GM23338 (cell line): ENCODE data around the gene RNASET2.

ENCODE experiments used
- CREB1 ChIP-seq: fragments of 250-450 bp; sonication (Bioruptor Pico); IDR thresholded peaks from 2 replicates; pipeline ENCODE4 v1.5.0; 2020; ENCODE audit warnings: low read depth, mild to moderate bottlenecking, moderate library complexity
- CTCF ChIP-seq, 2 experiments: fragments of 200-600 bp in 1 of 2; sonication (generic) in 1 of 2; conservative IDR thresholded peaks; 2 replicates each; pipeline versions ENCODE4 v1.5.1 to v1.6.1; 2016 to 2017; ENCODE audit warnings: antibody characterized with exemption in 2 of 2, low read depth in 2 of 2, mild to moderate bottlenecking in 2 of 2, moderate library complexity in 1 of 2
- EZH2 ChIP-seq: fragments of 200-600 bp; sonication (generic); IDR thresholded peaks from one replicate; pipeline ENCODE4 v1.8.0; 2017; ENCODE audit warnings: antibody characterized with exemption, mild to moderate bottlenecking, low read depth; ENCODE audit not compliant: unreplicated experiment
- EZH2phosphoT487 ChIP-seq: fragments of 200-600 bp; sonication (generic); IDR thresholded peaks from one replicate; pipeline ENCODE4 v1.8.1; 2018; ENCODE audit warnings: antibody characterized with exemption; ENCODE audit not compliant: unreplicated experiment
- JUNB ChIP-seq: IDR thresholded peaks from one replicate; pipeline ENCODE4 v1.6.1; 2016; ENCODE audit warnings: antibody characterized with exemption; ENCODE audit not compliant: unreplicated experiment
- NANOG ChIP-seq: IDR thresholded peaks from 2 replicates; pipeline ENCODE4 v1.6.1; 2016; ENCODE audit warnings: antibody characterized with exemption, borderline replicate concordance
- POLR2AphosphoS5 ChIP-seq: IDR thresholded peaks from 2 replicates; pipeline ENCODE4 v1.6.1; 2016; ENCODE audit warnings: antibody characterized with exemption, low read depth
- REST ChIP-seq: IDR thresholded peaks from one replicate; pipeline ENCODE4 v1.6.1; 2018; ENCODE audit warnings: antibody characterized with exemption; ENCODE audit not compliant: unreplicated experiment
- STAT1 ChIP-seq: IDR thresholded peaks from one replicate; pipeline ENCODE4 v1.6.1; 2016; ENCODE audit warnings: antibody characterized with exemption; ENCODE audit not compliant: unreplicated experiment
- ZNF114 ChIP-seq: fragments of 250-450 bp; sonication (Bioruptor Pico); IDR thresholded peaks from 2 replicates; pipeline ENCODE4 v1.5.0; 2020; ENCODE audit warnings: mild to moderate bottlenecking, moderate library complexity
- ZNF331 ChIP-seq: fragments of 250-450 bp; sonication (Bioruptor Pico); IDR thresholded peaks from 2 replicates; pipeline ENCODE4 v1.5.0; 2020; ENCODE audit warnings: low read depth, mild to moderate bottlenecking, moderate library complexity
- TF ChIP-seq, protein P1 (sequence below): IDR thresholded peaks from 2 replicates; pipeline ENCODE4 v1.6.1; 2016; ENCODE audit warnings: antibody characterized with exemption

DNA sequence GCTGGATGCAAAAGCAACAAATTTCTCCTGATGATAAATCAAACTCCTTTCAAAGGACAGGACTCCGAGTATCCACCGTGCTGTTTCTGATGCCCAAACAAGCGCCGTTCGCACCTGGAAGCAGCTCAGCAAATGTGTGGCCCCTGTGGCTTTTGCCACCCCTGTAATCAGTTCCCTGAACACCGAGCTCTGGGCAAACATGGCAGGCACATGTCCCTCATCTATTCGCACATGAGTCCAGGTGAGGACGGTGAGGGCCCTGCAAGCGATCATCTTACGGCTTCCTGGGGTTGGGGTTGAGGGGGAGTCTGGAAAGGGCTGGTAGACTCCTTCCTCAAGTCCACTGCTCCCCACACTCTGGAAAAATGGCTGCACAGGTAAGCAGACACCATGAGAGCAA is 23.7 kb downstream of the RNASET2 start:
- TF ChIP-seq EZH2 (no peak), POLR2AphosphoS5 (no peak), CTCF (conservative IDR thresholded peaks at IDR 0.05; ENCODE audit: low read depth in 2 of 2) (no peak), REST (no peak), EZH2phosphoT487 (no peak), JUNB (no peak), CREB1 (CRISPR knock-in tag) (no peak), STAT1 (no peak), ZNF114 (CRISPR knock-in tag) (no peak), ZNF331 (no peak), NANOG (no peak)
- TF ChIP-seq, protein P1, sequence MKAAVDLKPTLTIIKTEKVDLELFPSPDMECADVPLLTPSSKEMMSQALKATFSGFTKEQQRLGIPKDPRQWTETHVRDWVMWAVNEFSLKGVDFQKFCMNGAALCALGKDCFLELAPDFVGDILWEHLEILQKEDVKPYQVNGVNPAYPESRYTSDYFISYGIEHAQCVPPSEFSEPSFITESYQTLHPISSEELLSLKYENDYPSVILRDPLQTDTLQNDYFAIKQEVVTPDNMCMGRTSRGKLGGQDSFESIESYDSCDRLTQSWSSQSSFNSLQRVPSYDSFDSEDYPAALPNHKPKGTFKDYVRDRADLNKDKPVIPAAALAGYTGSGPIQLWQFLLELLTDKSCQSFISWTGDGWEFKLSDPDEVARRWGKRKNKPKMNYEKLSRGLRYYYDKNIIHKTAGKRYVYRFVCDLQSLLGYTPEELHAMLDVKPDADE = no peak
